ENCODE results near the gene FUZ. TPM values are rescaled to one million over a fixed set of nuclear protein-coding genes. Genes with fewer than 3 reads are reported as not detected.

FUZ gene
- total RNA-seq, 1 donor from 2014 or later, result 26.8 TPM

DNA sequence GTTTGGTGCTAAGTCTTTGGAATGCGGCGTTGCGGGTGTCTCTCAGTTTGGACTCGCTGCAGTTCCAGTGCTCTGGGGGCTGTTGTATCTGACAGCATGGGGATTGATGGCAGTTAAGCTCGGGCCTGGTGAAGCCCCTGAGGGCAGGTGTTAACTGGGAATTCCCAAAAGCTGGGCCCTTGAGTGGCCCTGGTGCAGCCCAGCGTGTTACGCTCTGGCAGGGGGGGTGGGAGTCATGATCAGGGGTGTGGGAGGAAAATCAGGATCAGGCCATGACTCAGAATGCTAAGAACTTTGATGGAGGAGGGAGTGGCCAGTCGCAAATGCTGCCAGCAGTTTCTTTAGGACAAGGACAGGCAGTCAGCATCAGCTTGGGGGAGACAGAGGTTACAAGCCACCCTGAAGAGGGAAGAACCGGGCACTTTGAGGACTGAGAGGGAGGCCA is 26.7 kb downstream of the FUZ start:
- TF ChIP-seq, protein P1, sequence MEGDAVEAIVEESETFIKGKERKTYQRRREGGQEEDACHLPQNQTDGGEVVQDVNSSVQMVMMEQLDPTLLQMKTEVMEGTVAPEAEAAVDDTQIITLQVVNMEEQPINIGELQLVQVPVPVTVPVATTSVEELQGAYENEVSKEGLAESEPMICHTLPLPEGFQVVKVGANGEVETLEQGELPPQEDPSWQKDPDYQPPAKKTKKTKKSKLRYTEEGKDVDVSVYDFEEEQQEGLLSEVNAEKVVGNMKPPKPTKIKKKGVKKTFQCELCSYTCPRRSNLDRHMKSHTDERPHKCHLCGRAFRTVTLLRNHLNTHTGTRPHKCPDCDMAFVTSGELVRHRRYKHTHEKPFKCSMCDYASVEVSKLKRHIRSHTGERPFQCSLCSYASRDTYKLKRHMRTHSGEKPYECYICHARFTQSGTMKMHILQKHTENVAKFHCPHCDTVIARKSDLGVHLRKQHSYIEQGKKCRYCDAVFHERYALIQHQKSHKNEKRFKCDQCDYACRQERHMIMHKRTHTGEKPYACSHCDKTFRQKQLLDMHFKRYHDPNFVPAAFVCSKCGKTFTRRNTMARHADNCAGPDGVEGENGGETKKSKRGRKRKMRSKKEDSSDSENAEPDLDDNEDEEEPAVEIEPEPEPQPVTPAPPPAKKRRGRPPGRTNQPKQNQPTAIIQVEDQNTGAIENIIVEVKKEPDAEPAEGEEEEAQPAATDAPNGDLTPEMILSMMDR (conservative IDR thresholded peaks at IDR 0.05), result no peak
- peak overlapping the region; percentile 98 for H3K27ac Mint-ChIP-seq
- no peaks in the 10 kb centered on the region for H3K27me3 Mint-ChIP-seq
- no peaks in the 10 kb centered on the region for H3K9me3 Mint-ChIP-seq
- no peak for DNase-seq (ENCODE audit: extremely low spot score, unreplicated experiment)
- peaks cover 14% of the 10 kb centered on the region for H3K4me1 Mint-ChIP-seq (ENCODE audit: unreplicated experiment)
- peaks cover 33% of the 10 kb centered on the region for H3K36me3 Mint-ChIP-seq
- peak overlapping the region; percentile 63 for H3K4me3 Mint-ChIP-seq

DNA sequence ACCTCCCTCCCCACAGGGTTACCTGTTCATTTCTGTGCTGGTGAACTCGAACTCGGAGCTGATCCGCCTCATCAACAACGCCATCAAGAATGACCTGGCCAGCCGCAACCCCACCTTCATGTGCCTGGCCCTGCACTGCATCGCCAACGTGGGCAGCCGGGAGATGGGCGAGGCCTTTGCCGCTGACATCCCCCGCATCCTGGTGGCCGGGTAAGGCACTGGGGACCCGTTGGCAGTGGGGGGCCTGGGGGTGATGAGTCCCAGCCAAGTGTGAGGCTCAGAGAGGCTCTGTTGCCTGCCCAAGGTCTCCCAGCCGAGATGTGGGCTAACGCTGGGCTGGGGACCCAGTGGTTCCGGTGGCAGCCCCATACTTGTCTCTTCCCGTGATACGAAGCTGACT is 30.6 kb downstream of the FUZ start:
- Mint-ChIP-seq H3K36me3 (peaks cover 37% of the 10 kb centered on the region), H3K27me3 (no peaks in the 10 kb centered on the region), H3K4me1 (ENCODE audit: unreplicated experiment) (peaks cover 21% of the 10 kb centered on the region), H3K4me3 (no peak overlapping the region), H3K27ac (no peak overlapping the region), H3K9me3 (no peaks in the 10 kb centered on the region)
- no peak for DNase-seq (ENCODE audit: extremely low spot score, unreplicated experiment)
- TF ChIP-seq, protein P1 (conservative IDR thresholded peaks at IDR 0.05), result no peak

DNA sequence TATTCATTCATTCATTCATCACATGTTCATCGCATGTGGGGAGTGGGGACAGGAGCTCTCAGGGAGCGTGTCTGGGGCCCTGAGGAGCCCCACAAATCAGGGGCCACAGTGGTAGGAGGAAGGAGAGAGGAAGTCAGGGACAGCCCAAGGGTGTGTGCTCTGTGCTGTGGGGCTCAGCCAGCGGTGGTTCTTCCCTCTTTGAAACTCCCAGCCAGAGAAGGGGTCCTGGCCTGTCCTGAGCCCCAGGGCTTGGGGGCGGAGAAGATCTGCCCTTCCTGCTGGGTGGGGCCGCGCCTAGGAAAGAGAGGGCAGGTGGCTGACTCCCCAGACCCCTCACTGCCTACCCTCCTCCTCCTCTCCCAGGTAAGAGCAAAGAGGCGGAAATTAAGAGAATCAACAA is 31.7 kb downstream of the FUZ start:
- H3K36me3 Mint-ChIP-seq, result peaks cover 33% of the 10 kb centered on the region
- peaks cover 17% of the 10 kb centered on the region for H3K4me1 Mint-ChIP-seq (ENCODE audit: unreplicated experiment)
- TF ChIP-seq, protein P1 (conservative IDR thresholded peaks at IDR 0.05), result no peak
- H3K27ac Mint-ChIP-seq, result peak overlapping the region; percentile 51
- no peaks in the 10 kb centered on the region for H3K27me3 Mint-ChIP-seq
- no peaks in the 10 kb centered on the region for H3K9me3 Mint-ChIP-seq
- H3K4me3 Mint-ChIP-seq, result no peak overlapping the region
- DNase-seq (ENCODE audit: extremely low spot score, unreplicated experiment), result no peak

DNA sequence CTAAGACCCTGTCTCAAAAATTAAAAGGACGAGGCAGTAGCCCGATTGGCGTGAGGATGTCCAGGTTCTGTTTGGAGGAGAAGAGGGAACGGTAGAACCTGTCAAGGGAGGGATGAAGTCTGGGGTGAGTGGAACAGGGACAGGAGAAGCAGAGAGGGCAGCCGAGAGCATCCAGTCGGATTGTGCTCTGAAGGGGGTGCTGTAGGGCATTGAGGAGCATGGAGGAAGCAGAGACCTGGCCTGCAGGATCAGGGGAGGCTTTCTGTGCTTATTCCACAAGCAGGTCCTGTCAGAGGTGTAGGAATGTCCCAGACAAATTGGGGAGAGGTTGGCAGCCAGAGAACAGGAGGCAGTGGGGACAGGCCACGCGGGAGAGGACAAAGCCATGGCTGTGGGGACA is 32.2 kb downstream of the FUZ start:
- H3K9me3 Mint-ChIP-seq, result no peaks in the 10 kb centered on the region
- TF ChIP-seq, protein P1 (conservative IDR thresholded peaks at IDR 0.05), result no peak
- H3K4me1 Mint-ChIP-seq (ENCODE audit: unreplicated experiment), result peaks cover 13% of the 10 kb centered on the region
- DNase-seq (ENCODE audit: extremely low spot score, unreplicated experiment), result no peak
- H3K36me3 Mint-ChIP-seq, result peaks cover 31% of the 10 kb centered on the region
- H3K27me3 Mint-ChIP-seq, result no peaks in the 10 kb centered on the region
- peak overlapping the region; percentile 51 for H3K27ac Mint-ChIP-seq
- H3K4me3 Mint-ChIP-seq, result no peak overlapping the region

DNA sequence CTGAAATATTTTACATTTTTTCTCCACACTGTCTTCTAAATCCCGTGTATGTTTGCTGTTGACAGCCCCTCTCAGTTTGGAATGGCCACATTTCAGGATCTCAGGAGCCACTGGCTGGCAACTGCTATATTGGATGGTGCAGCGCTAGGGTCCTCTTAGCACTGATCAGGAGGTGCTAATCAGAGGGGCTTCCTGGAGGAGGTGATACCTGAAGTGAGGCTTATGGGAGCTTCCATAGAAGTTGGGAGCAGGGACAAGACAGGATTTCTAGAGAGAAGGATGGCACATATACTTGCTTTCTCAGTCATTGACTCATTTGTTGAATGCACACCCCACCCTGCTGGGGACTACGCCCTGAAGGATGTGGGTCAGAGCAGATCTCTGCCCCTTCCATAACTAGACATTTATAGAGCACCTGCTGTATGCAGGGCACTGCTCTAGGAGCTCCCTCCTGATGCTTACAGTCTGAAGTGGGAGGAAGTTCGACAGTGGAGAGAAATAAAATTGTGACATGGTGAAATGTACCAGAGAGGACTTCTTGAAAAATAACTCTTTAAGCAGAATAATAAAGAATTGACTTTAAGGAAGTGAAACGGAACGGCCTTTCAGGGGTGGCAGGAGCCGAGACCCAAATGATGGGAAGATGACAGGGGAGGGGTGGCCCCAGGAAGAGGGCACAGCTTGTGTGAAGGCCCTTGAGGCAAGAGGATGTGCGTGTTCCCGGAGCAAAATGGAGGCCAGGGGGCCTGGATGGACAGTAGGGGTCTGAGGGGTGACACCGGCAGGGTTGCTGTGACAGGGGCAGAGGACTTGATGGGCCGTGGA is 33.1 kb downstream of the FUZ start:
- Mint-ChIP-seq H3K4me1 (ENCODE audit: unreplicated experiment) (peaks cover 8% of the 10 kb centered on the region), H3K4me3 (no peak overlapping the region), H3K27ac (no peak overlapping the region), H3K27me3 (no peaks in the 10 kb centered on the region), H3K9me3 (no peaks in the 10 kb centered on the region), H3K36me3 (peaks cover 26% of the 10 kb centered on the region)
- no peak for DNase-seq (ENCODE audit: extremely low spot score, unreplicated experiment)
- TF ChIP-seq, protein P1 (conservative IDR thresholded peaks at IDR 0.05), result no peak
